K562 (cell line): Measurements from ENCODE around the gene PNMA8C. TPM values are rescaled to one million over a fixed set of nuclear protein-coding genes. Genes with fewer than 3 reads are reported as not detected.
"Not testable (repeated sequence)": the region's sequence is repeated elsewhere in the genome, so short reads cannot be mapped to it uniquely, and the experiment has no call there.

Experiments
- ATAC-seq: fragments of 200-7000 bp; cut with Tn5 transposase; 3 replicates; pipeline ENCODE4 v1.9.1; 2020; ENCODE audit warnings: moderate library complexity
- BruUV-seq: library from RNA; stranded (reverse); fragments of 400-500 nt; replicated peaks from 2 replicates; lab custom pipeline; 2021; lab: Mats Ljungman, UMichigan
- CTCF ChIA-PET: fragments of 300-600 bp; formaldehyde crosslinking; extraction: SDS; loops from one replicate; lab custom pipeline; 2021; ENCODE audit warnings: low intra/inter-chr PET ratio; lab: Yijun Ruan, JAX
- POLR2A ChIA-PET: fragments of 300-600, 350-650 bp; sonication (Branson Sonifier 250); formaldehyde crosslinking; extraction: SDS; loops from one replicate; lab custom pipeline; 2021; ENCODE audit warnings: antibody characterized with exemption, inconsistent platforms; lab: Yijun Ruan, JAX
- DNase-seq, 4 experiments: peaks; one replicate each; pipeline versions ENCODE4 v3.0.0 to v3.0.0-alpha.2; 2011 to 2018; ENCODE audit warnings: low spot score in 3 of 4, mixed read lengths in 3 of 4; ENCODE audit errors: extremely low read depth in 1 of 4
- FAIRE-seq: peaks from 2 replicates; lab custom pipeline; 2011; peaks lifted over from hg19 to GRCh38; lab: Jason Lieb, UNC
- H2AFZ ChIP-seq: 2 replicates; pipeline ENCODE4 v1.6.0; 2011; ENCODE audit warnings: low read depth, low read length, control low read depth, inconsistent platforms
- H3K27ac ChIP-seq: fragments of 200-600 bp; 3 replicates; pipeline ENCODE4 v1.8.0; 2011; ENCODE audit warnings: low read depth, mild to moderate bottlenecking, control low read depth, inconsistent platforms, low read length, moderate library complexity, mixed read lengths; ENCODE audit errors: extremely low read depth
- H3K27me3 ChIP-seq, 2 experiments: fragments of 300-600 bp in 1 of 2; 2 replicates in 1 of 2; 3 replicates in 1 of 2; pipeline versions ENCODE4 v1.6.0 to v1.8.0; 2011; ENCODE audit warnings: inconsistent platforms in 2 of 2, low read length in 2 of 2, mild to moderate bottlenecking in 1 of 2, mixed read lengths in 1 of 2, moderate library complexity in 1 of 2; ENCODE audit not compliant: control insufficient read depth in 2 of 2, insufficient read depth in 2 of 2
- H3K36me3 ChIP-seq: fragments of 300-600 bp; 3 replicates; pipeline ENCODE4 v1.8.0; 2011; ENCODE audit warnings: mild to moderate bottlenecking, low read length, inconsistent platforms; ENCODE audit not compliant: control insufficient read depth, insufficient read depth
- H3K4me1 ChIP-seq, 2 experiments: fragments of 200-600 bp in 1 of 2; replicated peaks in 1 of 2; 2 replicates in 1 of 2; 3 replicates in 1 of 2; pipeline versions ENCODE4 v1.5.1 to v1.8.0; 2011; ENCODE audit warnings: inconsistent platforms in 2 of 2, low read length in 2 of 2, mild to moderate bottlenecking in 1 of 2, mixed read lengths in 1 of 2, moderate library complexity in 1 of 2; ENCODE audit not compliant: control insufficient read depth in 2 of 2, insufficient read depth in 2 of 2
- H3K4me2 ChIP-seq: 2 replicates; pipeline ENCODE4 v1.6.1; 2011; ENCODE audit warnings: low read length, control low read depth, inconsistent platforms, mixed read lengths; ENCODE audit not compliant: insufficient read depth
- H3K4me3 ChIP-seq: fragments of 200-600 bp; sonication (generic), shearing (Covaris generic); 2 replicates; pipeline ENCODE4 v1.5.1; 2016; ENCODE audit warnings: control low read depth, inconsistent platforms
- H3K79me2 ChIP-seq: fragments of 200-600 bp; 3 replicates; pipeline ENCODE4 v1.8.0; 2011; ENCODE audit warnings: low read length, inconsistent platforms; ENCODE audit not compliant: control insufficient read depth, insufficient read depth
- H3K9ac ChIP-seq, 2 experiments: 2 replicates each; pipeline versions ENCODE4 v1.6.0 to v1.6.1; 2011; ENCODE audit warnings: low read depth in 2 of 2, low read length in 2 of 2, control low read depth in 1 of 2, inconsistent platforms in 1 of 2, mild to moderate bottlenecking in 1 of 2, mixed read lengths in 1 of 2; ENCODE audit not compliant: insufficient read depth in 1 of 2
- H3K9me1 ChIP-seq: one replicate; pipeline ENCODE4 v1.6.0; 2011; ENCODE audit warnings: inconsistent platforms, mild to moderate bottlenecking, low read length, moderate library complexity; ENCODE audit not compliant: control insufficient read depth, insufficient read depth
- H3K9me3 ChIP-seq: replicated peaks from 2 replicates; pipeline ENCODE4 v1.5.1; 2011; ENCODE audit warnings: low read depth, low read length, inconsistent platforms; ENCODE audit not compliant: control insufficient read depth, insufficient read depth
- H4K20me1 ChIP-seq: replicated peaks from 2 replicates; pipeline ENCODE4 v1.6.1; 2011; ENCODE audit warnings: low read length, inconsistent platforms, mixed read lengths; ENCODE audit not compliant: control insufficient read depth, insufficient read depth
- ADNP ChIP-seq: fragments of 200-800 bp; sonication (Bioruptor generic); IDR thresholded peaks from 2 replicates; pipeline ENCODE4 v1.6.1; 2016; ENCODE audit warnings: missing genetic modification characterization, missing compliant biosample characterization
- BCOR ChIP-seq: fragments of 450-650 bp; IDR thresholded peaks from 2 replicates; pipeline ENCODE4 v1.6.1; 2016
- ETS2 ChIP-seq: IDR thresholded peaks from 2 replicates; pipeline ENCODE4 v1.6.1; 2016; ENCODE audit warnings: borderline replicate concordance, missing genetic modification characterization, mild to moderate bottlenecking, moderate library complexity, missing compliant biosample characterization; ENCODE audit not compliant: poor library complexity, severe bottlenecking
- KDM1A ChIP-seq, 2 experiments: fragments of 450-650 bp; IDR thresholded peaks; 2 replicates each; pipeline ENCODE4 v1.6.1; 2016; ENCODE audit warnings: mild to moderate bottlenecking in 2 of 2
- KDM5B ChIP-seq: fragments of 200-600 bp; sonication (generic); IDR thresholded peaks from 2 replicates; pipeline ENCODE4 v1.6.1; 2012; ENCODE audit warnings: low read depth, mild to moderate bottlenecking, moderate library complexity, low read length, control low read depth, inconsistent platforms; ENCODE audit not compliant: insufficient replicate concordance
- POLR2B ChIP-seq: fragments of 450-650 bp; IDR thresholded peaks from 2 replicates; pipeline ENCODE4 v1.6.1; 2018; ENCODE audit warnings: low read depth; ENCODE audit not compliant: partially characterized antibody
- RBM25 ChIP-seq: fragments of 200-400 bp; formaldehyde crosslinking; IDR thresholded peaks from 2 replicates; pipeline ENCODE4 v1.6.1; 2018; ENCODE audit warnings: low read length, low read depth, moderate library complexity; ENCODE audit not compliant: severe bottlenecking
- SMARCA5 ChIP-seq: fragments of 450-650 bp; IDR thresholded peaks from 2 replicates; pipeline ENCODE4 v1.6.1; 2016
- WGBS: fragments of 100-300 bp; shearing (Covaris generic); methylation state at CpG from one replicate; pipeline ENCODE4 v1.1.6; 2016; ENCODE audit warnings: low coverage, mixed read lengths; ENCODE audit not compliant: insufficient coverage; ENCODE audit errors: missing lambda C conversion rate; 5-methylcytosine and 5-hydroxymethylcytosine counted together
- in situ Hi-C: fragments of 300-500 bp; cut with MboI; formaldehyde crosslinking; loops from 4 replicates; pipeline ENCODE4 v1.15.0; 2018; ENCODE audit warnings: inconsistent platforms, mixed read lengths
- intact Hi-C: fragments of 100-400 bp; cut with micrococcal nuclease; formaldehyde crosslinking; loops from 2 replicates; pipeline ENCODE4 v1.14.2; 2022
- polyA plus RNA-seq, 8 experiments: library from polyadenylated mRNA; depleted of rRNA in 4 of 8; stranded (reverse) in 5 of 8; unstranded in 3 of 8; fragments of >200 nt; fragmentation: Nextera tagmentation in 2 of 8; fragmentation: Illumina TruSeq in 1 of 8; extraction: Ambion mirVana in 2 of 8; extraction: Trizol in 1 of 8; gene quantifications; 2 replicates each; pipeline versions ENCODE4 v1.2.1 to v1.2.3, GENCODE V29; 2011 to 2014; ENCODE audit warnings: inconsistent platforms in 1 of 8, missing spikeins in 1 of 8
- total RNA-seq, 7 experiments: library from RNA; depleted of rRNA in 6 of 7; stranded (reverse); fragments of >200 nt in 6 of 7; fragmentation: Illumina TruSeq in 2 of 7; extraction: Trizol in 2 of 7; gene quantifications; 2 replicates each; pipeline versions ENCODE4 v1.2.1 to v1.2.3, GENCODE V29; 2011 to 2021; ENCODE audit warnings: low replicate concordance in 1 of 7

Gene PNMA8C
- total and polyA plus RNA-seq, 9 of the 15 experiments (the other 6 are each of a cell fraction or from before 2014, with no cell fraction given): 0.04 to 0.05 (median 0.05) TPM; not detected in 6

- ATAC-seq (no peak), FAIRE-seq (no peak), DNase-seq (no peak)
- H3K9ac ChIP-seq: no peak overlapping the region
- H2AFZ ChIP-seq: no peak overlapping the region
- no peaks in the 10 kb centered on the region for H3K79me2 ChIP-seq
- H3K4me2 ChIP-seq: no peak overlapping the region; the same call in 1 of the 2 replicates
- POLR2A ChIA-PET: interaction anchor here (1.6 kb wide), 1 partner anchor 17 kb away, joined by 3 read pairs; no protein-coding TSS in a partner anchor
- 0 out of 5 replicates have a peak, but pooled peaks cover 2 to 6% of the 10 kb centered on the region in 2 experiments for H3K27me3 ChIP-seq
- H4K20me1 ChIP-seq: no peaks in the 10 kb centered on the region
- TF ChIP-seq KDM5B (no peak), SMARCA5 (peak; percentile 77; the same call in 1 of the 2 replicates), ETS2 (tag) (no peak), BCOR (peak; percentile 74), RBM25 (peak; percentile 46), POLR2B (no peak), ADNP (tag) (peak; percentile 28; the same call in 1 of the 2 replicates), KDM1A (IDR thresholded peaks at IDR 0.05) (peak; percentile 47 to 72; a peak in 3 of 4 replicates)
- WGBS: 63% methylated on average over 9 of the region's 11 CpGs
- H3K4me1 ChIP-seq: peaks cover 16 to 23% of the 10 kb centered on the region in 2 experiments
- H3K27ac ChIP-seq: no peak overlapping the region
- intact Hi-C loops (loop anchor here (2.0 kb wide), 1 partner anchor 86 kb away; no protein-coding TSS in a partner anchor), in situ Hi-C loops (no loop called here)
- CTCF ChIA-PET: interaction anchor here (0.6 to 13.2 kb wide), 5 partner anchors 29 to 1160 kb away, joined by 3 to 325 read pairs (median 5); no protein-coding TSS in a partner anchor
- no peaks in the 10 kb centered on the region for H3K36me3 ChIP-seq
- no peak overlapping the region for H3K4me3 ChIP-seq
- H3K9me3 ChIP-seq: no peaks in the 10 kb centered on the region
- BruUV-seq: no TSS peak
- no peaks in the 10 kb centered on the region for H3K9me1 ChIP-seq
These were observed 26.0 kb downstream of the PNMA8C start for GRCh38 chr19:46402725-46403124.

GRCh38 chr19:46397801-46398479 lies 30.8 kb downstream of the PNMA8C start:
- H3K9ac ChIP-seq, H3K9me1 ChIP-seq, FAIRE-seq, BruUV-seq, H3K4me3 ChIP-seq, H4K20me1 ChIP-seq, intact Hi-C loops, H3K79me2 ChIP-seq, H3K4me2 ChIP-seq, ATAC-seq, H3K36me3 ChIP-seq, H3K27ac ChIP-seq, H2AFZ ChIP-seq, H3K4me1 ChIP-seq, H3K27me3 ChIP-seq, H3K9me3 ChIP-seq, DNase-seq: not testable (repeated sequence)
- in situ Hi-C loops: loop anchor here (5.0 kb wide), 1 partner anchor 89 kb away; no protein-coding TSS in a partner anchor
- POLR2A ChIA-PET: interaction anchor here (0.7 kb wide), 1 partner anchor 107 kb away, joined by 3 read pairs; no protein-coding TSS in a partner anchor
- WGBS: 16% methylated on average over 14 of the region's 14 CpGs
- CTCF ChIA-PET: interaction anchor here (1.2 to 13.2 kb wide), 3 partner anchors 90 to 145 kb away, joined by 4 to 325 read pairs (median 115); no protein-coding TSS in a partner anchor
